T-cell (primary cell): ENCODE results near the gene STARD3NL. TPM values are rescaled to one million over a fixed set of nuclear protein-coding genes. Genes with fewer than 3 reads are reported as not detected.
A peak's percentile ranks its signal among the peaks of the same experiment; 100 is the strongest.
"Not testable (repeated sequence)": the region's sequence is repeated elsewhere in the genome, so short reads cannot be mapped to it uniquely, and the experiment has no call there.

Experiments used
- ATAC-seq, 4 experiments: fragments of 200-7000 bp in 3 of 4; fragments of 150-1000 bp in 1 of 4; cut with Tn5 transposase; replicated peaks in 1 of 4; 1 replicate in 3 of 4; 2 replicates in 1 of 4; pipeline ENCODE4 v1.10.0; 2021; ENCODE audit warnings: moderate library complexity in 3 of 4, mild to moderate bottlenecking in 2 of 4, moderate number of reproducible peaks in 1 of 4
- CTCF ChIA-PET, 2 donors: fragments of 300-600 bp; sonication (Branson Sonifier 250); formaldehyde crosslinking; loops; one replicate each; lab custom pipeline; 2022; ENCODE audit warnings: antibody characterized with exemption in 2 of 2; lab: Charles Lee
- POLR2A ChIA-PET, 2 donors: fragments of 300-600 bp; sonication (Branson Sonifier 250); formaldehyde crosslinking; loops; one replicate each; lab custom pipeline; 2022; ENCODE audit warnings: antibody characterized with exemption in 2 of 2; lab: Charles Lee
- DNase-seq, 35 experiments: peaks; one replicate each; pipeline versions ENCODE4 v3.0.0 to v3.0.0-alpha.2; 2013 to 2023
- H3K27ac ChIP-seq: one replicate; pipeline ENCODE4 v1.5.1; 2013; ENCODE audit warnings: low read length
- H3K27me3 ChIP-seq, 2 experiments: replicated peaks in 1 of 2; 1 replicate in 1 of 2; 2 replicates in 1 of 2; pipeline versions ENCODE4 v1.6.1 to v1.7.0; 2013; ENCODE audit warnings: low read length in 1 of 2, mixed read lengths in 1 of 2; ENCODE audit not compliant: control insufficient read depth in 2 of 2, insufficient read depth in 2 of 2; ENCODE audit errors: extremely low read depth in 1 of 2
- H3K36me3 ChIP-seq, 2 donors: 1 replicate in 1 of 2; 2 replicates in 1 of 2; pipeline versions ENCODE4 v1.6.1 to v1.7.0; 2013; ENCODE audit warnings: low read length in 1 of 2; ENCODE audit not compliant: control insufficient read depth in 2 of 2, insufficient read depth in 1 of 2; ENCODE audit errors: extremely low read depth in 1 of 2
- H3K4me1 ChIP-seq, 2 experiments: 1 replicate in 1 of 2; 2 replicates in 1 of 2; pipeline versions ENCODE4 v1.6.1 to v1.7.0; 2013; ENCODE audit warnings: low read length in 2 of 2, mixed read lengths in 1 of 2; ENCODE audit not compliant: insufficient read depth in 2 of 2, control insufficient read depth in 1 of 2; ENCODE audit errors: extremely low read depth in 1 of 2
- H3K4me3 ChIP-seq, 2 donors: 1 replicate in 1 of 2; 2 replicates in 1 of 2; pipeline versions ENCODE4 v1.5.1 to v1.7.0; 2013; ENCODE audit warnings: mild to moderate bottlenecking in 2 of 2, low read length in 1 of 2, moderate library complexity in 1 of 2; ENCODE audit not compliant: control insufficient read depth in 1 of 2; ENCODE audit errors: extremely low read depth in 1 of 2
- H3K9me3 ChIP-seq: 2 replicates; pipeline ENCODE4 v1.7.0; 2013
- H3K27ac Mint-ChIP-seq, 2 donors: one replicate each; pipeline ENCODE4 v1.8.0; 2020 to 2021; ENCODE audit warnings: mild to moderate bottlenecking in 2 of 2, mixed read lengths in 2 of 2
- H3K27me3 Mint-ChIP-seq, 2 donors: one replicate each; pipeline ENCODE4 v1.8.0; 2021 to 2022; ENCODE audit warnings: mixed read lengths in 2 of 2
- H3K36me3 Mint-ChIP-seq: one replicate; pipeline ENCODE4 v1.8.0; 2021; ENCODE audit warnings: mixed read lengths
- H3K4me1 Mint-ChIP-seq, 3 donors: one replicate each; pipeline ENCODE4 v1.8.0; 2020 to 2022; ENCODE audit warnings: mixed read lengths in 3 of 3, mild to moderate bottlenecking in 1 of 3
- H3K4me3 Mint-ChIP-seq, 3 donors: one replicate each; pipeline ENCODE4 v1.8.0; 2020 to 2022; ENCODE audit warnings: mild to moderate bottlenecking in 3 of 3, mixed read lengths in 3 of 3, moderate library complexity in 3 of 3
- H3K9me3 Mint-ChIP-seq, 3 donors: one replicate each; pipeline ENCODE4 v1.8.0; 2020 to 2022; ENCODE audit warnings: mixed read lengths in 3 of 3
- WGBS: methylation state at CpG from one replicate; pipeline ENCODE4 v1.1.5; 2013; ENCODE audit warnings: missing lambda C conversion rate; ENCODE audit not compliant: insufficient coverage; 5-methylcytosine and 5-hydroxymethylcytosine counted together
- total RNA-seq, 35 experiments: library from RNA in 6 of 35; stranded (reverse) in 6 of 35; fragments of 120-200 nt in 1 of 35; gene quantifications; one replicate each; pipeline versions ENCODE4 v1.2.1 to v1.2.4 and lab custom pipeline; 2013 to 2026

The STARD3NL gene
- total RNA-seq, 5 donors from 2014 or later (not counting 1 experiment from before 2014, with no cell fraction given): 12.1 to 13.5 (median 12.5) TPM

DNA sequence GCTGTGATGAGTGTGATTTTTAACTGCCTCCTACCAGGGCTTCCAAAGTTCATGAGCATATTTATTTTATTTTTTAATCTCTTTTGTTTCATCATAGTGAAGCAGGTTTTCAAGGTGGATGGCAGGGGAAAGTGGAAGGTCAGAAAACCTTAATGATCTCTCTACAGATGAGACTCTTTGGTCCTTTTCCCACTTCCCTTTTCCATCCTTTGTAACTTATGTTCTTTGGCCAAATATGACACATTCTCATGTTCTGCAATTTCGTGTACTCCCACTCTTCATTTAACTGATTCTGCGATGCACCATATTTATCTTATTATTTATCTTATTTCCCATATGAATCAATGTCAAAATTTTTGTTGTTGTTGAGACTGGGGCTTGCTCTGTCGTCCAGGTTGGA lies 87.9 kb downstream of the STARD3NL start:
- H3K36me3 Mint-ChIP-seq, H3K36me3 ChIP-seq, DNase-seq, H3K4me1 ChIP-seq, POLR2A ChIA-PET, CTCF ChIA-PET, H3K27ac ChIP-seq, ATAC-seq, H3K27me3 ChIP-seq, H3K27me3 Mint-ChIP-seq, H3K9me3 ChIP-seq, H3K9me3 Mint-ChIP-seq, H3K4me3 ChIP-seq: not testable (repeated sequence)
- peak overlapping the region; percentile 65 to 68 for H3K27ac Mint-ChIP-seq
- H3K4me3 Mint-ChIP-seq: peak overlapping the region in 1 of 3 donors; percentile 62
- H3K4me1 Mint-ChIP-seq: peaks cover 0 to 17% (median 6%) of the 10 kb centered on the region in 3 donors
- no CpG with 5 or more reads among the region's 3 CpGs for WGBS

DNA sequence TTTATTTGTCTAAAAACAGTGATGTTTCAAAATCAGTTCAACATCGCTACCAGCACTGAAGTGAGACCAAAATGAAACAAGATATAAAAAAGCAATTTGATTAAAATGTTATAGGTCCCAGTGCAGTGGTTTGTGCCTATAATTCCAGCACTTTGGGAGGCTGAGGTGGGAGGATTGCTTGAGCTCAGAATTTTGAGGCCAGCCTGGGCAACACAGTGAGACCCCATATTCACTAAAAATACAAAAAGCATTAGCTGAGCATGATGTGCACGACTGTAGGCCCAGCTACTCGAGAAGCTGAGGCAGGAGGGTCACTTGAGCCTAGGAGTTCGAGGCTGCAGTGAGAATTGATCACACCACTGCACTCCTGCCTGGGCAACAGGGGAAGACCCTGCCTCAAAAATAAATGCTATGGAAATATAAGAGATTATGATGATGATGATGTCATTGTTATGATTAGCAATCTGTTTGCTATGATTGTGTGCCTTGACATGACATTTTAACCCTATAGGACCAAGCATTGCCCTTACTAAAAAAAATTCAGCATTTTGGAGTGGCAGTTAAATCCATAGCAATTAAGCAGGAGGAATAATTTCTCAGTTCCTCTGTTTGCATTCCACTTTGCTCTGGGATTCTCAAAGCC lies 91.8 kb downstream of the STARD3NL start:
- H3K4me3 Mint-ChIP-seq: peak overlapping the region in 1 of 3 donors; percentile 73
- H3K9me3 Mint-ChIP-seq, H3K4me3 ChIP-seq, H3K27ac Mint-ChIP-seq, H3K27me3 Mint-ChIP-seq, H3K27ac ChIP-seq, DNase-seq, H3K27me3 ChIP-seq, H3K36me3 ChIP-seq, H3K9me3 ChIP-seq, H3K4me1 ChIP-seq, ATAC-seq, H3K4me1 Mint-ChIP-seq, H3K36me3 Mint-ChIP-seq, POLR2A ChIA-PET: not testable (repeated sequence)
- CTCF ChIA-PET: interaction anchor here in 1 of 2 donors (1.2 kb wide), 1 partner anchor 14 kb away, joined by 3 read pairs; no protein-coding TSS in a partner anchor
- no CpG with 5 or more reads among the region's 4 CpGs for WGBS

DNA sequence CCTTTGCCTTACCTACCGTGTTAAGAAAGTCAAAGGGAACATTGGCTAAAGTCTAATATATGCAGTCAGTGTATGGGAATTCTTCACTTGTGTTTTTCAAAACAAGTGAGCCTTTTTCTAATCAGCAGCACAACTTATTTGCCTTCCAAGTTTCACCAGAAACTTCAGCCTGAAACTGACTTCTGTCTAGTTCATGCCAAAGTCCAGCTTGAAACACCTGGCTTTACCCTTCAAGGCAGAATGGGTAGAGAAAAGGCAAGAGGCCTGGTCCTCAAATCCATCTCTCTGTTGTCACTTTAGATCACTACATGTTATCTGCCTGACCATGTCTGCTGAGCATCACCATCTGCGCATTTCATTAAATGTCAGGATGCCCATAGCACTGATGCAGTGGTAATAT lies 92.4 kb downstream of the STARD3NL start:
- H3K4me3 Mint-ChIP-seq, H3K9me3 Mint-ChIP-seq, H3K4me1 Mint-ChIP-seq, ATAC-seq, H3K36me3 Mint-ChIP-seq, H3K9me3 ChIP-seq, H3K27ac ChIP-seq, H3K27me3 ChIP-seq, H3K27me3 Mint-ChIP-seq, DNase-seq, H3K36me3 ChIP-seq, H3K4me3 ChIP-seq, POLR2A ChIA-PET, H3K27ac Mint-ChIP-seq, H3K4me1 ChIP-seq: not testable (repeated sequence)
- CTCF ChIA-PET: interaction anchor here in 1 of 2 donors (1.2 kb wide), 1 partner anchor 15 kb away, joined by 3 read pairs; no protein-coding TSS in a partner anchor
- WGBS: no CpG with 5 or more reads among the region's 2 CpGs

GRCh38 chr7:38273286-38273995 lies 95.4 kb downstream of the STARD3NL start, which contains the start of gene TARP:
TSS of gene TARP (minus strand) at chr7:38273636.
- CTCF ChIA-PET: interaction anchor here (0.7 to 2.0 kb wide), 8 partner anchors 43 to 73 kb away, joined by 3 to 7 read pairs (median 4); no protein-coding TSS in a partner anchor
- Mint-ChIP-seq H3K4me1 (no peaks in the 10 kb centered on the region), H3K4me3 (peak within 1 kb of the TSS; percentile 40 to 72 (median 72)), H3K27ac (peak within 1 kb of the TSS in 1 of 2 donors; percentile 39), H3K9me3 (no peaks in the 10 kb centered on the region), H3K27me3 (no peaks in the 10 kb centered on the region), H3K36me3 (no peaks in the 10 kb centered on the region)
- no peaks in the 10 kb centered on the region for H3K27me3 ChIP-seq
- no peak for ATAC-seq
- H3K4me3 ChIP-seq: peak within 1 kb of the TSS in 1 of 2 donors; percentile 38
- no peaks in the 10 kb centered on the region for H3K9me3 ChIP-seq
- no peaks in the 10 kb centered on the region for H3K36me3 ChIP-seq
- no CpG with 5 or more reads among the region's 2 CpGs for WGBS
- no peaks in the 10 kb centered on the region for H3K4me1 ChIP-seq
- POLR2A ChIA-PET: interaction anchor here in 1 of 2 donors (0.7 to 1.2 kb wide), 3 partner anchors 43 to 58 kb away, joined by 3 to 6 read pairs (median 5); no protein-coding TSS in a partner anchor
- H3K27ac ChIP-seq: no peak within 1 kb of the TSS
- DNase-seq: no peak

- no peaks in the 10 kb centered on the region for H3K9me3 ChIP-seq
- H3K36me3 Mint-ChIP-seq: no peaks in the 10 kb centered on the region
- no peaks in the 10 kb centered on the region for H3K4me1 Mint-ChIP-seq
- H3K4me3 ChIP-seq: peak overlapping the region in 1 of 2 donors; percentile 38
- H3K27me3 Mint-ChIP-seq: no peaks in the 10 kb centered on the region
- H3K27ac ChIP-seq: no peak overlapping the region
- no peak for ATAC-seq
- H3K27ac Mint-ChIP-seq: no peak overlapping the region
- H3K27me3 ChIP-seq: no peaks in the 10 kb centered on the region
- peak in 1 of 35 experiments; percentile 11 for DNase-seq
- WGBS: no CpG with 5 or more reads among the region's 4 CpGs
- CTCF ChIA-PET: interaction anchor here (0.6 to 2.2 kb wide), 4 partner anchors 44 to 96 kb away, joined by 3 to 18 read pairs (median 3); no protein-coding TSS in a partner anchor
- H3K4me1 ChIP-seq: no peaks in the 10 kb centered on the region
- no peaks in the 10 kb centered on the region for H3K9me3 Mint-ChIP-seq
- POLR2A ChIA-PET: no interaction called here
- H3K4me3 Mint-ChIP-seq: peak overlapping the region; percentile 19 to 72 (median 53)
- H3K36me3 ChIP-seq: no peaks in the 10 kb centered on the region
These were observed 96.4 kb downstream of the STARD3NL start for GRCh38 chr7:38274486-38274885.

- no CpG with 5 or more reads among the region's 3 CpGs for WGBS
- DNase-seq (no peak), ATAC-seq (no peak)
- H3K4me3 Mint-ChIP-seq: peak overlapping the region; percentile 30 to 74 (median 72)
- no peaks in the 10 kb centered on the region for H3K36me3 Mint-ChIP-seq
- Histone ChIP-seq H3K27me3 (no peaks in the 10 kb centered on the region), H3K4me1 (no peaks in the 10 kb centered on the region), H3K9me3 (no peaks in the 10 kb centered on the region), H3K27ac (peak overlapping the region; percentile 52), H3K36me3 (no peaks in the 10 kb centered on the region), H3K4me3 (peak overlapping the region in 1 of 2 donors; percentile 38)
- H3K4me1 Mint-ChIP-seq: no peaks in the 10 kb centered on the region
- H3K9me3 Mint-ChIP-seq: no peaks in the 10 kb centered on the region
- H3K27me3 Mint-ChIP-seq: no peaks in the 10 kb centered on the region
- CTCF ChIA-PET: interaction anchor here (0.6 to 2.2 kb wide), 5 partner anchors 36 to 96 kb away, joined by 3 to 18 read pairs (median 3); no protein-coding TSS in a partner anchor
- H3K27ac Mint-ChIP-seq: peak overlapping the region in 1 of 2 donors; percentile 46
- POLR2A ChIA-PET: no interaction called here
These were observed 97.0 kb downstream of the STARD3NL start for GRCh38 chr7:38274927-38275620.
